ENCODE data around the gene CYREN. TPM values are rescaled to one million over a fixed set of nuclear protein-coding genes. Genes with fewer than 3 reads are reported as not detected.
A peak's percentile ranks its signal among the peaks of the same experiment; 100 is the strongest.
"Not testable (repeated sequence)": the region's sequence is repeated elsewhere in the genome, so short reads cannot be mapped to it uniquely, and the experiment has no call there.

CYREN gene, protein sequence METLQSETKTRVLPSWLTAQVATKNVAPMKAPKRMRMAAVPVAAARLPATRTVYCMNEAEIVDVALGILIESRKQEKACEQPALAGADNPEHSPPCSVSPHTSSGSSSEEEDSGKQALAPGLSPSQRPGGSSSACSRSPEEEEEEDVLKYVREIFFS
- total RNA-seq: 54.5 and 80.3 TPM in 2 replicates

DNA sequence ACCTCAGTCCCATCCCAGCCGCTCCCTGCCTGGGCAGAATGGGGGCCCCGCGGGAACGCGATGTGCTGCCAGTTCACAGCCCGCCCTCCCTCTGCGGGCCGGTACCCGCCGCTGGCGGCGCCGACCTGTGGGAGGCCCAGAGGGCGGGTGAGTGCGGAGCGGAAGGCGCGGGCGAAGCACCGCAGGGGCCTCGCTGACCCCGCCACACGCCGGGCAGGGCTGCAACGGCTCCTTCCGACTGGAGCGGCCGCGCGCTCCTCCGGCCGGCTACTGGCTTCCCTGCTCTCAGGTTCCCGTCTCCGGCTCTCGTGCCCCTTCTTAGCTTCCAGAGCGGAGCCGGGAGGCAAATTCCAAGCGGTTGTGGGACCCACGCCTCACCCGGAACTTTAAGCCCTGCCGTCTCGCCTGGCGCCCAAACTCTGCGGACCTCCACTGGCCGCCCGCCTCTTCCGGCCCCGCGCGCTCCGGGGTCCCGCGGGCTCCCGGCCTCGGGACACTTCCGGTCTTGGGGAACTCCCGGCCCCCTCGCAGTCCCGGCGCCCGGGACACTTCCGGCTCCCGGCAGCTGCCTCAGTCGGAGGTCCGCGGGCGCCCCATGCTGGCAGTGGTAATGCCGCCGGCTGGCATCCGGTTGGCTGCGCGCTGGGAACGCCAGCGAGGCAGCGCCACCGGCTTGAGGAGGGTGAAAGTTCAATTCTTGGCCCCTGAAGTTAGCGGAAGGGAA, at the start of gene CYREN:
Gene CYREN, minus strand, starts transcription at position 434 of the 724 bp plus-strand sequence. CDS start 1,785 bp downstream, outside the sequence.
- DNase-seq (ENCODE audit: low read depth): peak; percentile 74
- H3K4me3 ChIP-seq (ENCODE audit: low read depth, low read length): peak within 1 kb of the TSS; percentile 93
- TF ChIP-seq, protein P1, sequence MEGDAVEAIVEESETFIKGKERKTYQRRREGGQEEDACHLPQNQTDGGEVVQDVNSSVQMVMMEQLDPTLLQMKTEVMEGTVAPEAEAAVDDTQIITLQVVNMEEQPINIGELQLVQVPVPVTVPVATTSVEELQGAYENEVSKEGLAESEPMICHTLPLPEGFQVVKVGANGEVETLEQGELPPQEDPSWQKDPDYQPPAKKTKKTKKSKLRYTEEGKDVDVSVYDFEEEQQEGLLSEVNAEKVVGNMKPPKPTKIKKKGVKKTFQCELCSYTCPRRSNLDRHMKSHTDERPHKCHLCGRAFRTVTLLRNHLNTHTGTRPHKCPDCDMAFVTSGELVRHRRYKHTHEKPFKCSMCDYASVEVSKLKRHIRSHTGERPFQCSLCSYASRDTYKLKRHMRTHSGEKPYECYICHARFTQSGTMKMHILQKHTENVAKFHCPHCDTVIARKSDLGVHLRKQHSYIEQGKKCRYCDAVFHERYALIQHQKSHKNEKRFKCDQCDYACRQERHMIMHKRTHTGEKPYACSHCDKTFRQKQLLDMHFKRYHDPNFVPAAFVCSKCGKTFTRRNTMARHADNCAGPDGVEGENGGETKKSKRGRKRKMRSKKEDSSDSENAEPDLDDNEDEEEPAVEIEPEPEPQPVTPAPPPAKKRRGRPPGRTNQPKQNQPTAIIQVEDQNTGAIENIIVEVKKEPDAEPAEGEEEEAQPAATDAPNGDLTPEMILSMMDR (conservative IDR thresholded peaks at IDR 0.05; ENCODE audit: low read depth, low read length): peak; percentile 63

GRCh38 chr7:135217645-135218509, 47.4 kb upstream of the CYREN start:
- TF ChIP-seq, protein P1 (conservative IDR thresholded peaks at IDR 0.05; ENCODE audit: low read depth, low read length): no peak
- no peak overlapping the region for H3K4me3 ChIP-seq (ENCODE audit: low read depth, low read length)
- DNase-seq (ENCODE audit: low read depth): peak; percentile 87

GRCh38 chr7:135215698-135216097, 45.2 kb upstream of the CYREN start:
- no peak overlapping the region for H3K4me3 ChIP-seq (ENCODE audit: low read depth, low read length)
- TF ChIP-seq, protein P1 (conservative IDR thresholded peaks at IDR 0.05; ENCODE audit: low read depth, low read length): no peak
- DNase-seq (ENCODE audit: low read depth): no peak

DNA sequence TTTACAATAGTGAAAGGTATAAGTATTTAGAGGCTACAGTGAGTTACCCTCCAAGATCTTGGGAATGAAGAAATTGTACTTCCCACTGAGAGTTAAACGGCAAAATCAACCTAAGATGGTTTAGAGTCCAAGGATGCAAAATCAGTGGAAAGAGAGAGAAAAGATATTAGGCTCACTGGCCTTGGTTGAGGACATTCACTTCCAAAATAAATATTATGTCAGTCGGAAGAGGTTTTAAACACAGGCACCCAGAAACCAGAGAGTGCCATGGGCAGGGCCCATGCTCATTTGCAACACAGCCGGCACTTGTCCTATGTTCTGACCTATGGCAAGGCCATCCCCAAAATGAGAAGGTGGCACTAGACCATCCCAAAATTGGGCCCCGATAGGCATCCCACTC, 44.7 kb upstream of the CYREN start:
- DNase-seq (ENCODE audit: low read depth): no peak
- TF ChIP-seq, protein P1 (conservative IDR thresholded peaks at IDR 0.05; ENCODE audit: low read depth, low read length): no peak
- no peak overlapping the region for H3K4me3 ChIP-seq (ENCODE audit: low read depth, low read length)

- TF ChIP-seq, protein P1 (conservative IDR thresholded peaks at IDR 0.05; ENCODE audit: low read depth, low read length): no peak
- DNase-seq (ENCODE audit: low read depth): no peak
- no peak overlapping the region for H3K4me3 ChIP-seq (ENCODE audit: low read depth, low read length)
These were observed 43.3 kb upstream of the CYREN start for GRCh38 chr7:135213831-135214230.

DNA sequence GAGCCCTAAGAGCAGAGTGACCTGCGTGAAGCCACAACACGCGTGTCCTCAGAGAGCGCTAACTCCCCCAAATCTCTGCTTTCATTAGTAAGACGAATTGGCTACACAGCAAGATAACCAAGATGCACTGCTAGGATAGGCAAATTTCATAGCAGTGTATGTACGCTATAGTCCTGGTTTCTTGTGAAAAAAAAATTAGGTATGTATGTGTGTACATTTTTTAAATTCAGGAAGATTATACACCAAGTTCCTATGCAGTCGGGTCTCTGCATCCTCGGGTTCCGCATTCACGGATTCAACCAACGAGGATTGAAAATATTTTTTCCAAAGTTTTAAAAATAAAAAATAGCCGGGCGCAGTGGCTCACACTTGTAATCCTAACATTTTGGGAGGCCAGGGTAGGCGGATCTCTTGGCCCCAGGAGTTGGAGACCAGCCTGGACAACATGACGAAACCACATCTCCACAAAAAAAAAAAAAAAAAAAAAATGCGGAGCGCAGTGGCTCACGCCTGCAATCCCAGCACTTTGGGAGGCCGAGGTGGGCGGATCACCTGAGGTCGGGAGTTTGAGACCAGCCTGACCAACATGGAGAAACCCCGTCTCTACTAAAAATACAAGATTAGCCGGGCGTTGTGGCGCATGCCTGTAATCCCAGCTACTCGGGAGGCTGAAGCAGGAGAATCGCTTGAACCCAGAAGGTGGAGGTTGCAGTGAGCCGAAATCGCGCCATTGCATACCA, 41.6 kb upstream of the CYREN start:
- DNase-seq (ENCODE audit: low read depth): not testable (repeated sequence)
- H3K4me3 ChIP-seq (ENCODE audit: low read depth, low read length): peak overlapping the region; percentile 65
